HEK293T (cell line): Measurements from ENCODE around the gene TIGD1.

Experiments used
- ARNT ChIP-seq: fragments of 450-650 bp; IDR thresholded peaks from 2 replicates; pipeline ENCODE4 v1.6.1; 2017; ENCODE audit warnings: mild to moderate bottlenecking
- BHLHE40 ChIP-seq: fragments of 450-650 bp; IDR thresholded peaks from 2 replicates; pipeline ENCODE4 v1.6.1; 2016; ENCODE audit warnings: mild to moderate bottlenecking, moderate library complexity, borderline replicate concordance
- ELF4 ChIP-seq: fragments of 450-650 bp; IDR thresholded peaks from 2 replicates; pipeline ENCODE4 v1.6.1; 2017; ENCODE audit warnings: antibody characterized with exemption
- FOXA1 ChIP-seq: fragments of 450-650 bp; IDR thresholded peaks from 2 replicates; pipeline ENCODE4 v1.6.1; 2016; ENCODE audit warnings: mild to moderate bottlenecking
- FOXK2 ChIP-seq: fragments of 450-650 bp; IDR thresholded peaks from 2 replicates; pipeline ENCODE4 v1.6.1; 2016; ENCODE audit warnings: mild to moderate bottlenecking
- FOXM1 ChIP-seq: fragments of 450-650 bp; IDR thresholded peaks from 2 replicates; pipeline ENCODE4 v1.6.1; 2017; ENCODE audit warnings: mild to moderate bottlenecking, borderline replicate concordance
- HDGF ChIP-seq: fragments of 450-650 bp; IDR thresholded peaks from 2 replicates; pipeline ENCODE4 v1.6.1; 2017; ENCODE audit warnings: antibody characterized with exemption, borderline replicate concordance
- L3MBTL2 ChIP-seq: fragments of 450-650 bp; conservative IDR thresholded peaks from 2 replicates; pipeline ENCODE4 v1.6.1; 2016; ENCODE audit warnings: mild to moderate bottlenecking
- LEF1 ChIP-seq: fragments of 450-650 bp; IDR thresholded peaks from 2 replicates; pipeline ENCODE4 v1.6.1; 2017; ENCODE audit warnings: mild to moderate bottlenecking, borderline replicate concordance
- SP1 ChIP-seq: fragments of 450-650 bp; IDR thresholded peaks from 2 replicates; pipeline ENCODE4 v1.6.1; 2017
- SUZ12 ChIP-seq: fragments of 450-650 bp; IDR thresholded peaks from 2 replicates; pipeline ENCODE4 v1.6.1; 2016; ENCODE audit warnings: mild to moderate bottlenecking
- TARDBP ChIP-seq: fragments of 450-650 bp; IDR thresholded peaks from 2 replicates; pipeline ENCODE4 v1.6.1; 2016
- ZNF384 ChIP-seq: fragments of 450-650 bp; IDR thresholded peaks from 2 replicates; pipeline ENCODE4 v1.6.1; 2016
- TF ChIP-seq, protein P1 (sequence below): fragments of 450-650 bp; IDR thresholded peaks from 2 replicates; pipeline ENCODE4 v1.6.1; 2016

DNA sequence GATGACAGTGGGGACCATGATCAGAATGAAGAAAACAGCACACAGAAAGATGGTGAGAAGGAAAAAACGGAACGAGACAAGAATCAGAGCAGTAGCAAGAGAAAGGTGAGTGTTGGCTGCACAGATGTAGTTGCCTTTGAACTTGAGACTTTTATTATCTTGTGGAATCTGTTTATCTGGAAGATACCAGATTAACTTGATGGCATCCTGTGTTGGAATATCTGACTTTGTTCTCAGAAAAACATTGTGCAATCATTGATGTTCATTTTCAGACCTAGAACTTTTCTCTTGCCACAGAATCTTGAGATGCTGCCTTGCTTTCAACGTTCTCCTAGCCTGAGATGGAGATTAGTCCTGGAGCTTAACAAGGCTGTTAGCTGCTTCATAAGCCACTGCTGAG, 6.1 kb upstream of the TIGD1 start:
- TF ChIP-seq FOXM1 = no peak
- no peak for TF ChIP-seq SP1
- TF ChIP-seq LEF1 = no peak
- no peak for TF ChIP-seq FOXA1
- no peak for TF ChIP-seq SUZ12
- no peak for TF ChIP-seq BHLHE40
- TF ChIP-seq L3MBTL2 = no peak
- no peak for TF ChIP-seq ARNT
- TF ChIP-seq, protein P1, sequence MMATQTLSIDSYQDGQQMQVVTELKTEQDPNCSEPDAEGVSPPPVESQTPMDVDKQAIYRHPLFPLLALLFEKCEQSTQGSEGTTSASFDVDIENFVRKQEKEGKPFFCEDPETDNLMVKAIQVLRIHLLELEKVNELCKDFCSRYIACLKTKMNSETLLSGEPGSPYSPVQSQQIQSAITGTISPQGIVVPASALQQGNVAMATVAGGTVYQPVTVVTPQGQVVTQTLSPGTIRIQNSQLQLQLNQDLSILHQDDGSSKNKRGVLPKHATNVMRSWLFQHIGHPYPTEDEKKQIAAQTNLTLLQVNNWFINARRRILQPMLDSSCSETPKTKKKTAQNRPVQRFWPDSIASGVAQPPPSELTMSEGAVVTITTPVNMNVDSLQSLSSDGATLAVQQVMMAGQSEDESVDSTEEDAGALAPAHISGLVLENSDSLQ = no peak
- no peak for TF ChIP-seq FOXK2
- TF ChIP-seq HDGF = no peak
- no peak for TF ChIP-seq ELF4
- no peak for TF ChIP-seq ZNF384
- TF ChIP-seq TARDBP = no peak
